ENCODE data around the gene DOK4.

GRCh38 chr16:57430955-57431354, 55.3 kb downstream of the DOK4 start:
- TF ChIP-seq CTCF (conservative IDR thresholded peaks at IDR 0.05; ENCODE audit: low read depth, low read length) (no peak), EZH2phosphoT487 (IDR thresholded peaks at IDR 0.05; ENCODE audit: borderline replicate concordance, low read length) (no peak)
